Caco-2 (cell line): ENCODE data around the gene SLC25A21. TPM values are rescaled to one million over a fixed set of nuclear protein-coding genes. Genes with fewer than 3 reads are reported as not detected.

Source experiments
- BruUV-seq: library from RNA; stranded (reverse); fragments of 400-500 nt; replicated peaks from 2 replicates; lab custom pipeline; 2021; lab: Mats Ljungman, UMichigan
- CTCF ChIA-PET: fragments of 300-600 bp; sonication (Branson Sonifier 250); formaldehyde crosslinking; loops from one replicate; lab custom pipeline; 2022; ENCODE audit warnings: antibody characterized with exemption; lab: Charles Lee
- POLR2A ChIA-PET: fragments of 300-600 bp; sonication (Branson Sonifier 250); formaldehyde crosslinking; loops from one replicate; lab custom pipeline; 2022; ENCODE audit warnings: antibody characterized with exemption; lab: Charles Lee
- DNase-seq, 2 experiments: peaks; one replicate each; pipeline versions ENCODE4 v3.0.0 to v3.0.0-alpha.2; 2020 to 2022
- H3K27me3 ChIP-seq: replicated peaks from 2 replicates; pipeline ENCODE4 v1.6.0; 2011; ENCODE audit warnings: low read length; ENCODE audit not compliant: control insufficient read depth, insufficient read depth
- H3K36me3 ChIP-seq: 2 replicates; pipeline ENCODE4 v1.5.1; 2011; ENCODE audit warnings: low read length; ENCODE audit not compliant: control insufficient read depth, insufficient read depth
- H3K4me1 ChIP-seq: fragments of 250-450 bp; sonication (Bioruptor Pico); 2 replicates; pipeline ENCODE4 v1.5.1; 2020; ENCODE audit warnings: mild to moderate bottlenecking
- H3K4me3 ChIP-seq: 2 replicates; pipeline ENCODE4 v1.5.1; 2011; ENCODE audit warnings: low read depth, mild to moderate bottlenecking, control low read depth, low read length
- H3K9me3 ChIP-seq: fragments of 250-450 bp; sonication (Bioruptor Pico); 2 replicates; pipeline ENCODE4 v1.5.1; 2020; ENCODE audit warnings: mild to moderate bottlenecking, moderate library complexity
- H3K27ac Mint-ChIP-seq: one replicate; pipeline ENCODE4 v1.8.0; 2022; ENCODE audit warnings: mixed read lengths; ENCODE audit not compliant: unreplicated experiment
- H3K27me3 Mint-ChIP-seq: one replicate; pipeline ENCODE4 v1.8.0; 2022; ENCODE audit warnings: mixed read lengths; ENCODE audit not compliant: insufficient read depth, unreplicated experiment
- H3K36me3 Mint-ChIP-seq: one replicate; pipeline ENCODE4 v1.8.0; 2022; ENCODE audit warnings: mild to moderate bottlenecking, mixed read lengths; ENCODE audit not compliant: insufficient read depth, unreplicated experiment
- H3K4me1 Mint-ChIP-seq: one replicate; pipeline ENCODE4 v1.8.0; 2022; ENCODE audit warnings: low read depth, mixed read lengths; ENCODE audit not compliant: unreplicated experiment
- H3K4me3 Mint-ChIP-seq: one replicate; pipeline ENCODE4 v1.8.0; 2022; ENCODE audit warnings: mild to moderate bottlenecking, moderate library complexity, mixed read lengths; ENCODE audit not compliant: unreplicated experiment
- H3K9me3 Mint-ChIP-seq: one replicate; pipeline ENCODE4 v1.8.0; 2022; ENCODE audit warnings: mixed read lengths; ENCODE audit not compliant: unreplicated experiment
- intact Hi-C: fragments of 100-400 bp; cut with micrococcal nuclease; formaldehyde crosslinking; loops from one replicate; pipeline ENCODE4 v1.10.0; 2022; ENCODE audit not compliant: unreplicated experiment
- total RNA-seq: library from RNA; stranded (reverse); gene quantifications from 2 replicates; pipeline ENCODE4 v1.2.3, GENCODE V29; 2022
- TF ChIP-seq, protein P1 (sequence below), 2 experiments: fragments of 200-600 bp in 1 of 2; IDR thresholded peaks; 1 replicate in 1 of 2; 2 replicates in 1 of 2; pipeline versions ENCODE4 v1.5.1 to v1.8.0; 2011 to 2022; ENCODE audit warnings: antibody characterized with exemption in 1 of 2, control low read depth in 1 of 2, inconsistent platforms in 1 of 2, low read depth in 1 of 2, low read length in 1 of 2, mild to moderate bottlenecking in 1 of 2, moderate library complexity in 1 of 2; ENCODE audit not compliant: insufficient read depth in 1 of 2, severe bottlenecking in 1 of 2, unreplicated experiment in 1 of 2

SLC25A21 gene
- total RNA-seq, 1 experiment from 2014 or later: 3.2 TPM

- Histone ChIP-seq H3K4me1 (peaks cover 22% of the 10 kb centered on the region), H3K27me3 (no peaks in the 10 kb centered on the region), H3K36me3 (no peaks in the 10 kb centered on the region), H3K4me3 (no peak overlapping the region), H3K9me3 (no peaks in the 10 kb centered on the region)
- BruUV-seq: no TSS peak
- intact Hi-C loops: no loop called here
- POLR2A ChIA-PET: no interaction called here
- no peaks in the 10 kb centered on the region for H3K27me3 Mint-ChIP-seq
- no peak for DNase-seq
- CTCF ChIA-PET: no interaction called here
- H3K36me3 Mint-ChIP-seq: no peaks in the 10 kb centered on the region
- TF ChIP-seq, protein P1, sequence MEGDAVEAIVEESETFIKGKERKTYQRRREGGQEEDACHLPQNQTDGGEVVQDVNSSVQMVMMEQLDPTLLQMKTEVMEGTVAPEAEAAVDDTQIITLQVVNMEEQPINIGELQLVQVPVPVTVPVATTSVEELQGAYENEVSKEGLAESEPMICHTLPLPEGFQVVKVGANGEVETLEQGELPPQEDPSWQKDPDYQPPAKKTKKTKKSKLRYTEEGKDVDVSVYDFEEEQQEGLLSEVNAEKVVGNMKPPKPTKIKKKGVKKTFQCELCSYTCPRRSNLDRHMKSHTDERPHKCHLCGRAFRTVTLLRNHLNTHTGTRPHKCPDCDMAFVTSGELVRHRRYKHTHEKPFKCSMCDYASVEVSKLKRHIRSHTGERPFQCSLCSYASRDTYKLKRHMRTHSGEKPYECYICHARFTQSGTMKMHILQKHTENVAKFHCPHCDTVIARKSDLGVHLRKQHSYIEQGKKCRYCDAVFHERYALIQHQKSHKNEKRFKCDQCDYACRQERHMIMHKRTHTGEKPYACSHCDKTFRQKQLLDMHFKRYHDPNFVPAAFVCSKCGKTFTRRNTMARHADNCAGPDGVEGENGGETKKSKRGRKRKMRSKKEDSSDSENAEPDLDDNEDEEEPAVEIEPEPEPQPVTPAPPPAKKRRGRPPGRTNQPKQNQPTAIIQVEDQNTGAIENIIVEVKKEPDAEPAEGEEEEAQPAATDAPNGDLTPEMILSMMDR (IDR thresholded peaks at IDR 0.05; ENCODE audit: insufficient read depth in 1 of 2, low read depth in 1 of 2, low read length in 1 of 2, severe bottlenecking in 1 of 2, unreplicated experiment in 1 of 2): no peak
- peaks cover 17% of the 10 kb centered on the region for H3K4me1 Mint-ChIP-seq
- H3K9me3 Mint-ChIP-seq: no peaks in the 10 kb centered on the region
- no peak overlapping the region for H3K27ac Mint-ChIP-seq
- H3K4me3 Mint-ChIP-seq: no peak overlapping the region
These were observed 240.6 kb downstream of the SLC25A21 start for GRCh38 chr14:36931791-36932190.

DNA sequence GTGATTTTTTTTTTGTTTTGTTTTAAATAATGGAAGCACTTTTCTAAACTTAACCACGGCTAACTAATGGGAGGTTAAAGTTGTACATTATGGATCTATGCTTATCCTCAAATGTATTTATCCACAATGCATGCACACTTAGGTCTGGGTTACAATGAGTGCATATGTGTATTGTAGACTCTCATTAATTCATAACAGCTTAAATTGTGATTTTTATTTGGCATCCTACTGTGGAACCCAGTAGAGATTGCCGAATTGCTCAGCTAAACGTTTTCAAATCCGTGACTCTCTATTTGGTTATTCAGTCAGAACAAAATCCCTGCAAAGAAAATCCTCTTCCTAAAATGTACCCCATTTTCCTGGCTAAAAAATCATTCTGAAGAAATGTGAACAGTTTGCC lies 244.0 kb downstream of the SLC25A21 start:
- ChIA-PET POLR2A (no interaction called here), CTCF (no interaction called here)
- no peak for DNase-seq
- Mint-ChIP-seq H3K27ac (no peak overlapping the region), H3K36me3 (no peaks in the 10 kb centered on the region), H3K4me1 (no peaks in the 10 kb centered on the region), H3K4me3 (no peak overlapping the region), H3K27me3 (no peaks in the 10 kb centered on the region), H3K9me3 (no peaks in the 10 kb centered on the region)
- BruUV-seq: no TSS peak
- no peaks in the 10 kb centered on the region for H3K27me3 ChIP-seq
- H3K4me3 ChIP-seq: no peak overlapping the region
- intact Hi-C loops: no loop called here
- TF ChIP-seq, protein P1 (IDR thresholded peaks at IDR 0.05; ENCODE audit: insufficient read depth in 1 of 2, low read depth in 1 of 2, low read length in 1 of 2, severe bottlenecking in 1 of 2, unreplicated experiment in 1 of 2): no peak
- H3K4me1 ChIP-seq: no peaks in the 10 kb centered on the region
- H3K9me3 ChIP-seq: peaks cover 5% of the 10 kb centered on the region; the same call in 1 of the 2 replicates
- H3K36me3 ChIP-seq: no peaks in the 10 kb centered on the region

- Mint-ChIP-seq H3K27ac (no peak overlapping the region), H3K9me3 (no peaks in the 10 kb centered on the region), H3K4me1 (no peaks in the 10 kb centered on the region), H3K36me3 (no peaks in the 10 kb centered on the region), H3K27me3 (no peaks in the 10 kb centered on the region), H3K4me3 (no peak overlapping the region)
- Histone ChIP-seq H3K9me3 (peaks cover 5% of the 10 kb centered on the region; the same call in 1 of the 2 replicates), H3K4me3 (no peak overlapping the region), H3K36me3 (no peaks in the 10 kb centered on the region), H3K4me1 (no peaks in the 10 kb centered on the region), H3K27me3 (no peaks in the 10 kb centered on the region)
- intact Hi-C loops: no loop called here
- POLR2A ChIA-PET: no interaction called here
- no TSS peak for BruUV-seq
- CTCF ChIA-PET: no interaction called here
- TF ChIP-seq, protein P1 (IDR thresholded peaks at IDR 0.05; ENCODE audit: insufficient read depth in 1 of 2, low read depth in 1 of 2, low read length in 1 of 2, severe bottlenecking in 1 of 2, unreplicated experiment in 1 of 2): no peak
- no peak for DNase-seq
These were observed 247.3 kb downstream of the SLC25A21 start for GRCh38 chr14:36925094-36925493.
